ENCODE measurements around the gene LNP1.

Gene LNP1

DNA sequence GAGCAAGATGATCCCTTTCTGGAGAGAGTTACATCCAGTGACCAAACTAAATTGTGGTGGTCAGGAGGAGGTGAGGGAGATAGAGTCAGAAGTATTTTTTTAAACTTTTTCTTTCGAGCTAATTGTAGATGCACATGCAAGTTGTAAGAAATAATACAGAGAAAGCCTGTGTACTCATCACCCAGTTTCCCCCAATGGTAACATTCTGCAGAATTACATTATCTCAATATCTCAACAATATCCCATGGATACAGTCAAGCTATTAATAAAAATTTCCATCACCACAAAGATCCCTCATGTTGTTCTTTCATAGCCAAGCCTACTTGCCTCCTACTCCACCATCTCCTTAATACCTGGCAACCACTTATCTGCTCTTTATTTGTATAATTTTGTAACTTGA is 87.8 kb downstream of the LNP1 start:
- DNase-seq (ENCODE audit: low read depth), result no peak
- H3K4me3 ChIP-seq (ENCODE audit: low read length), result no peak overlapping the region
- TF ChIP-seq, protein P1, sequence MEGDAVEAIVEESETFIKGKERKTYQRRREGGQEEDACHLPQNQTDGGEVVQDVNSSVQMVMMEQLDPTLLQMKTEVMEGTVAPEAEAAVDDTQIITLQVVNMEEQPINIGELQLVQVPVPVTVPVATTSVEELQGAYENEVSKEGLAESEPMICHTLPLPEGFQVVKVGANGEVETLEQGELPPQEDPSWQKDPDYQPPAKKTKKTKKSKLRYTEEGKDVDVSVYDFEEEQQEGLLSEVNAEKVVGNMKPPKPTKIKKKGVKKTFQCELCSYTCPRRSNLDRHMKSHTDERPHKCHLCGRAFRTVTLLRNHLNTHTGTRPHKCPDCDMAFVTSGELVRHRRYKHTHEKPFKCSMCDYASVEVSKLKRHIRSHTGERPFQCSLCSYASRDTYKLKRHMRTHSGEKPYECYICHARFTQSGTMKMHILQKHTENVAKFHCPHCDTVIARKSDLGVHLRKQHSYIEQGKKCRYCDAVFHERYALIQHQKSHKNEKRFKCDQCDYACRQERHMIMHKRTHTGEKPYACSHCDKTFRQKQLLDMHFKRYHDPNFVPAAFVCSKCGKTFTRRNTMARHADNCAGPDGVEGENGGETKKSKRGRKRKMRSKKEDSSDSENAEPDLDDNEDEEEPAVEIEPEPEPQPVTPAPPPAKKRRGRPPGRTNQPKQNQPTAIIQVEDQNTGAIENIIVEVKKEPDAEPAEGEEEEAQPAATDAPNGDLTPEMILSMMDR (conservative IDR thresholded peaks at IDR 0.05; ENCODE audit: low read length), result no peak

GRCh38 chr3:100492059-100493006 is 91.0 kb downstream of the LNP1 start, which contains the start of gene TMEM45A:
TMEM45A (plus strand) TSS chr3:100492619; CDS start chr3:100555212, 62,593 bp downstream.
- TF ChIP-seq, protein P1 (conservative IDR thresholded peaks at IDR 0.05; ENCODE audit: low read length), result no peak
- peak within 1 kb of the TSS; percentile 68 for H3K4me3 ChIP-seq (ENCODE audit: low read length)
- DNase-seq (ENCODE audit: low read depth), result peak; percentile 98

- H3K4me3 ChIP-seq (ENCODE audit: low read length), result no peak overlapping the region
- peak; percentile 87 for DNase-seq (ENCODE audit: low read depth)
- TF ChIP-seq, protein P1 (conservative IDR thresholded peaks at IDR 0.05; ENCODE audit: low read length), result no peak
These were observed 95.4 kb downstream of the LNP1 start for GRCh38 chr3:100496711-100497261.

- no peak overlapping the region for H3K4me3 ChIP-seq (ENCODE audit: low read length)
- TF ChIP-seq, protein P1 (conservative IDR thresholded peaks at IDR 0.05; ENCODE audit: low read length), result no peak
- DNase-seq (ENCODE audit: low read depth), result no peak
These were observed 98.3 kb downstream of the LNP1 start for GRCh38 chr3:100499651-100500050.

GRCh38 chr3:100500320-100500880 is 99.1 kb downstream of the LNP1 start:
- TF ChIP-seq, protein P1 (conservative IDR thresholded peaks at IDR 0.05; ENCODE audit: low read length), result no peak
- no peak overlapping the region for H3K4me3 ChIP-seq (ENCODE audit: low read length)
- DNase-seq (ENCODE audit: low read depth), result no peak

- no peak for DNase-seq (ENCODE audit: low read depth)
- TF ChIP-seq, protein P1 (conservative IDR thresholded peaks at IDR 0.05; ENCODE audit: low read length), result no peak
- H3K4me3 ChIP-seq (ENCODE audit: low read length), result no peak overlapping the region
These were observed 102.1 kb downstream of the LNP1 start for GRCh38 chr3:100503448-100503847.
